IMR-90 (cell line): ENCODE data around the gene GPATCH2. TPM values are rescaled to one million over a fixed set of nuclear protein-coding genes. Genes with fewer than 3 reads are reported as not detected.

Source experiments
- ATAC-seq: fragments of 200-7000 bp; cut with Tn5 transposase; 2 replicates; pipeline ENCODE4 v1.9.1; 2020; ENCODE audit warnings: low read depth, mild to moderate bottlenecking, moderate library complexity
- BruUV-seq: library from RNA; stranded (reverse); fragments of 400-500 nt; replicated peaks from 2 replicates; lab custom pipeline; 2021; lab: Mats Ljungman, UMichigan
- CTCF ChIA-PET: fragments of 300-600 bp; formaldehyde crosslinking; extraction: SDS; loops from one replicate; lab custom pipeline; 2021; ENCODE audit warnings: antibody characterized with exemption; lab: Yijun Ruan, JAX
- POLR2A ChIA-PET: fragments of 300-600 bp; sonication (Branson Sonifier 250); formaldehyde crosslinking; loops from one replicate; lab custom pipeline; 2022; ENCODE audit warnings: antibody characterized with exemption; ENCODE audit not compliant: unreplicated experiment; lab: Charles Lee
- DNase-seq: peaks from one replicate; pipeline ENCODE4 v3.0.0; 2013
- H2AFZ ChIP-seq: replicated peaks from 2 replicates; pipeline ENCODE3; 2013; ENCODE audit warnings: low read length, mild to moderate bottlenecking; ENCODE audit not compliant: poor library complexity
- H2AK5ac ChIP-seq: 2 replicates; pipeline ENCODE4 v1.6.1; 2013; ENCODE audit warnings: low read depth, low read length, inconsistent platforms
- H2AK9ac ChIP-seq: replicated peaks from 2 replicates; pipeline ENCODE3; 2013; ENCODE audit warnings: mild to moderate bottlenecking, low read depth, low read length, moderate library complexity; ENCODE audit not compliant: poor library complexity
- H2BK120ac ChIP-seq: 2 replicates; pipeline ENCODE4 v1.6.1; 2013; ENCODE audit warnings: low read depth, low read length, inconsistent platforms
- H2BK15ac ChIP-seq: 3 replicates; pipeline ENCODE4 v1.6.1; 2013; ENCODE audit warnings: low read depth, low read length, inconsistent platforms
- H2BK20ac ChIP-seq: 2 replicates; pipeline ENCODE4 v1.6.1; 2013; ENCODE audit warnings: low read depth, mild to moderate bottlenecking, inconsistent platforms, low read length, moderate library complexity
- H2BK5ac ChIP-seq: 2 replicates; pipeline ENCODE4 v1.6.1; 2013; ENCODE audit warnings: mild to moderate bottlenecking, low read depth, low read length, inconsistent platforms; ENCODE audit not compliant: poor library complexity, severe bottlenecking
- H3K14ac ChIP-seq: replicated peaks from 2 replicates; pipeline ENCODE4 v1.6.1; 2013; ENCODE audit warnings: low read depth, low read length, inconsistent platforms
- H3K18ac ChIP-seq: 2 replicates; pipeline ENCODE4 v1.6.1; 2013; ENCODE audit warnings: low read depth, low read length, control low read depth
- H3K23ac ChIP-seq: 2 replicates; pipeline ENCODE4 v1.6.1; 2013; ENCODE audit warnings: low read depth, low read length, inconsistent platforms
- H3K27ac ChIP-seq: 2 replicates; pipeline ENCODE4 v1.5.1; 2013; ENCODE audit warnings: mild to moderate bottlenecking, control low read depth, low read length; ENCODE audit not compliant: insufficient read depth
- H3K27me3 ChIP-seq: 2 replicates; pipeline ENCODE4 v1.6.1; 2013; ENCODE audit warnings: low read length; ENCODE audit not compliant: control insufficient read depth, insufficient read depth
- H3K36me3 ChIP-seq: 2 replicates; pipeline ENCODE4 v1.6.1; 2013; ENCODE audit warnings: low read length, mixed read lengths; ENCODE audit not compliant: control insufficient read depth, insufficient read depth
- H3K4ac ChIP-seq: 2 replicates; pipeline ENCODE4 v1.6.1; 2013; ENCODE audit warnings: low read depth, low read length, inconsistent platforms
- H3K4me1 ChIP-seq: 2 replicates; pipeline ENCODE4 v1.6.1; 2013; ENCODE audit warnings: low read length, mixed read lengths; ENCODE audit not compliant: control insufficient read depth, insufficient read depth
- H3K4me2 ChIP-seq: 2 replicates; pipeline ENCODE4 v1.6.1; 2013; ENCODE audit warnings: low read depth, mild to moderate bottlenecking, control low read depth, low read length, moderate library complexity
- H3K4me3 ChIP-seq: 2 replicates; pipeline ENCODE4 v1.5.1; 2013; ENCODE audit warnings: low read depth, mild to moderate bottlenecking, control low read depth, low read length, moderate library complexity; ENCODE audit not compliant: insufficient read depth
- H3K56ac ChIP-seq: 2 replicates; pipeline ENCODE4 v1.6.1; 2013; ENCODE audit warnings: low read length, inconsistent platforms; ENCODE audit not compliant: insufficient read depth; ENCODE audit errors: extremely low read depth
- H3K79me1 ChIP-seq, 2 experiments: 2 replicates each; pipeline ENCODE4 v1.6.1; 2013; ENCODE audit warnings: low read length in 2 of 2, inconsistent platforms in 1 of 2, low read depth in 1 of 2
- H3K9ac ChIP-seq: 2 replicates; pipeline ENCODE4 v1.6.1; 2013; ENCODE audit warnings: low read depth, low read length, control low read depth
- H3K9me1 ChIP-seq: 2 replicates; pipeline ENCODE4 v1.6.1; 2013; ENCODE audit warnings: low read length, inconsistent platforms; ENCODE audit not compliant: insufficient read depth
- H3K9me3 ChIP-seq: 2 replicates; pipeline ENCODE4 v1.6.1; 2013; ENCODE audit warnings: low read length; ENCODE audit not compliant: control insufficient read depth, insufficient read depth
- H4K20me1 ChIP-seq: 2 replicates; pipeline ENCODE4 v1.6.1; 2013; ENCODE audit warnings: low read length, inconsistent platforms; ENCODE audit not compliant: insufficient read depth
- H4K5ac ChIP-seq: 2 replicates; pipeline ENCODE4 v1.6.1; 2013; ENCODE audit warnings: mild to moderate bottlenecking, low read depth, low read length, control low read depth
- H4K8ac ChIP-seq, 2 experiments: 2 replicates each; pipeline ENCODE4 v1.6.1; 2013; ENCODE audit warnings: low read depth in 2 of 2, low read length in 2 of 2, control low read depth in 1 of 2, inconsistent platforms in 1 of 2
- H4K91ac ChIP-seq: 2 replicates; pipeline ENCODE4 v1.6.1; 2013; ENCODE audit warnings: low read depth, low read length, inconsistent platforms; ENCODE audit not compliant: insufficient read depth
- RAD21 ChIP-seq: IDR thresholded peaks from 2 replicates; pipeline ENCODE4 v1.6.1; 2012; ENCODE audit warnings: low read length, improper control_type of control experiment
- WGBS, 2 experiments: methylation state at CpG; one replicate each; pipeline versions ENCODE4 v1.1.5 to v1.1.7; 2013; ENCODE audit warnings: missing lambda C conversion rate in 2 of 2; ENCODE audit not compliant: insufficient read length in 1 of 2; ENCODE audit errors: extremely low coverage in 2 of 2; 5-methylcytosine and 5-hydroxymethylcytosine counted together
- dilution Hi-C: fragments of 300-500 bp; cut with HindIII; formaldehyde crosslinking; loops from one replicate; pipeline ENCODE4 v1.14.3; 2018; ENCODE audit warnings: low sequenced_read_pairs; ENCODE audit not compliant: unreplicated experiment
- in situ Hi-C: fragments of 300-500 bp; cut with MboI; formaldehyde crosslinking; loops from 3 replicates; pipeline ENCODE4 v1.14.3; 2019; ENCODE audit warnings: low sequenced_read_pairs, inconsistent platforms, mixed read lengths
- intact Hi-C: fragments of 100-400 bp; cut with micrococcal nuclease; formaldehyde crosslinking; loops from 2 replicates; pipeline ENCODE4 v1.10.0; 2022
- polyA plus RNA-seq, 3 experiments: library from polyadenylated mRNA; depleted of rRNA; stranded (reverse); fragments of >200 nt; gene quantifications; 2 replicates each; pipeline ENCODE4 v1.2.3, GENCODE V29; 2012; ENCODE audit warnings: low replicate concordance in 1 of 3
- total RNA-seq: library from RNA; depleted of rRNA; stranded (reverse); fragments of >200 nt; gene quantifications from 2 replicates; pipeline ENCODE4 v1.2.3, GENCODE V29; 2012
- TF ChIP-seq, protein P1 (sequence below): conservative IDR thresholded peaks from 2 replicates; pipeline ENCODE4 v1.5.1; 2012; ENCODE audit warnings: mild to moderate bottlenecking, low read depth, low read length, improper control_type of control experiment
- TF ChIP-seq, protein P2 (sequence below): fragments of 150-350 bp; IDR thresholded peaks from 2 replicates; pipeline ENCODE4 v1.6.1; 2017; ENCODE audit warnings: mild to moderate bottlenecking, antibody characterized with exemption, low read length, low read depth

Gene GPATCH2
- total and polyA plus RNA-seq, 2 of the 4 experiments (the other 2 are of a cell fraction) = 4.7 to 11.8 TPM

DNA sequence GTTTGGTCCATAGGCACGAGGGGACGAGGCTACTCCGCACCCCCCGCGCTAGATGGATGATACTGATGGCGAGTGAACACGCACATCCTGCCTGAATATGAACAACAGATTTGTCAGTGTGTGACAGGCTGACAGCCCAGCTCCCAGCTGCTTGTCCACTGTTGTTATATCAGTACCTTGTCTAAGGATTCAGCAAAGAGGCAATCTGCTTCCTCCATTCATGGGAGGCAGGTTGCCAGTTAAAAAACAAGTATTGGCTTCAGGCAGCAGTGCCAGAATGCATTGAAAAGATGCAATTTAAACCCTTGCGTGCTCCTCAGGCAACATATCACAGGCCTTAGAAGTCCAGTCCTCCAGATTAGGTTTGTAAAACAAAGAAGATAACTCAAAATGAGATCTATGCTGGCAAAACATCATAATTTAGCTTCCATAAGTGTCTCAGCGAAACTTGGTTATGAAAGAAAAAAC is 223.3 kb downstream of the GPATCH2 start:
- intact Hi-C loops (no loop called here), dilution Hi-C loops (no loop called here), in situ Hi-C loops (no loop called here)
- DNase-seq (peak; percentile 17), ATAC-seq (peak; percentile 71)
- Histone ChIP-seq H2BK20ac (peak overlapping the region; percentile 44; the same call in 1 of the 2 replicates), H3K79me1 (no peaks in the 10 kb centered on the region), H4K91ac (peak overlapping the region; percentile 26; the same call in 1 of the 2 replicates), H3K4me3 (peak overlapping the region; percentile 1; the same call in 1 of the 2 replicates), H4K8ac (peak overlapping the region; percentile 7 to 64; a peak in 3 of 4 replicates), H2AK5ac (no peak overlapping the region), H2BK5ac (no peak overlapping the region), H4K20me1 (no peaks in the 10 kb centered on the region), H3K18ac (peak overlapping the region; percentile 2; the same call in 1 of the 2 replicates), H4K5ac (peak overlapping the region; percentile 24; the same call in 1 of the 2 replicates), H3K23ac (peak overlapping the region; percentile 46; the same call in 1 of the 2 replicates), H3K36me3 (no peaks in the 10 kb centered on the region), H3K9me3 (no peaks in the 10 kb centered on the region), H3K27me3 (no peaks in the 10 kb centered on the region), H3K9ac (peak overlapping the region; percentile 2; the same call in 1 of the 2 replicates), H3K56ac (no peak overlapping the region), H3K27ac (peak overlapping the region; percentile 4; the same call in 1 of the 2 replicates), H3K14ac (peak overlapping the region; percentile 23), H2AK9ac (no peak overlapping the region), H2BK120ac (peak overlapping the region; percentile 28), H2BK15ac (no peak overlapping the region), H3K4ac (peak overlapping the region; percentile 2), H3K4me1 (peaks cover 2% of the 10 kb centered on the region; the same call in 1 of the 2 replicates), H3K4me2 (peak overlapping the region; percentile 79), H2AFZ (peak overlapping the region; percentile 89), H3K9me1 (0 out of 2 replicates have a peak, but pooled peaks cover 2% of the 10 kb centered on the region)
- no TSS peak for BruUV-seq
- TF ChIP-seq, protein P1, sequence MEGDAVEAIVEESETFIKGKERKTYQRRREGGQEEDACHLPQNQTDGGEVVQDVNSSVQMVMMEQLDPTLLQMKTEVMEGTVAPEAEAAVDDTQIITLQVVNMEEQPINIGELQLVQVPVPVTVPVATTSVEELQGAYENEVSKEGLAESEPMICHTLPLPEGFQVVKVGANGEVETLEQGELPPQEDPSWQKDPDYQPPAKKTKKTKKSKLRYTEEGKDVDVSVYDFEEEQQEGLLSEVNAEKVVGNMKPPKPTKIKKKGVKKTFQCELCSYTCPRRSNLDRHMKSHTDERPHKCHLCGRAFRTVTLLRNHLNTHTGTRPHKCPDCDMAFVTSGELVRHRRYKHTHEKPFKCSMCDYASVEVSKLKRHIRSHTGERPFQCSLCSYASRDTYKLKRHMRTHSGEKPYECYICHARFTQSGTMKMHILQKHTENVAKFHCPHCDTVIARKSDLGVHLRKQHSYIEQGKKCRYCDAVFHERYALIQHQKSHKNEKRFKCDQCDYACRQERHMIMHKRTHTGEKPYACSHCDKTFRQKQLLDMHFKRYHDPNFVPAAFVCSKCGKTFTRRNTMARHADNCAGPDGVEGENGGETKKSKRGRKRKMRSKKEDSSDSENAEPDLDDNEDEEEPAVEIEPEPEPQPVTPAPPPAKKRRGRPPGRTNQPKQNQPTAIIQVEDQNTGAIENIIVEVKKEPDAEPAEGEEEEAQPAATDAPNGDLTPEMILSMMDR = 0 out of 2 replicates have a peak, but pooled peaks have one; percentile 1
- TF ChIP-seq RAD21 = no peak
- TF ChIP-seq, protein P2, sequence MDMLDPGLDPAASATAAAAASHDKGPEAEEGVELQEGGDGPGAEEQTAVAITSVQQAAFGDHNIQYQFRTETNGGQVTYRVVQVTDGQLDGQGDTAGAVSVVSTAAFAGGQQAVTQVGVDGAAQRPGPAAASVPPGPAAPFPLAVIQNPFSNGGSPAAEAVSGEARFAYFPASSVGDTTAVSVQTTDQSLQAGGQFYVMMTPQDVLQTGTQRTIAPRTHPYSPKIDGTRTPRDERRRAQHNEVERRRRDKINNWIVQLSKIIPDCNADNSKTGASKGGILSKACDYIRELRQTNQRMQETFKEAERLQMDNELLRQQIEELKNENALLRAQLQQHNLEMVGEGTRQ = no peak
- POLR2A ChIA-PET = no interaction called here
- 36% methylated on average over 7 of the region's 9 CpGs; no CpG with 5 or more reads in 1 of the 2 experiments for WGBS, 2 experiments
- CTCF ChIA-PET = no interaction called here
